Astrocyte (in vitro differentiated cells and primary cell): Measurements from ENCODE around the gene IGF1R. TPM values are rescaled to one million over a fixed set of nuclear protein-coding genes. Genes with fewer than 3 reads are reported as not detected.

Source experiments
- DNase-seq: peaks from one replicate; pipeline ENCODE4 v3.0.0-alpha.2; 2010; ENCODE audit warnings: low read depth
- FAIRE-seq: peaks from 2 replicates; lab custom pipeline; 2011; peaks lifted over from hg19 to GRCh38; lab: Jason Lieb, UNC
- H2AFZ ChIP-seq: 2 replicates; pipeline ENCODE4 v1.6.0; 2012; ENCODE audit warnings: low read depth, low read length, inconsistent platforms
- H3K27ac ChIP-seq: 2 replicates; pipeline ENCODE4 v1.5.1; 2011; ENCODE audit warnings: low read depth, low read length, inconsistent platforms
- H3K27me3 ChIP-seq: 2 replicates; pipeline ENCODE4 v1.6.0; 2011; ENCODE audit warnings: low read length, inconsistent platforms; ENCODE audit not compliant: insufficient read depth
- H3K36me3 ChIP-seq: 2 replicates; pipeline ENCODE4 v1.5.1; 2011; ENCODE audit warnings: low read length, inconsistent platforms; ENCODE audit not compliant: insufficient read depth
- H3K4me1 ChIP-seq: 2 replicates; pipeline ENCODE4 v1.5.1; 2011; ENCODE audit warnings: low read length, inconsistent platforms; ENCODE audit not compliant: insufficient read depth
- H3K4me2 ChIP-seq: 2 replicates; pipeline ENCODE4 v1.6.0; 2012; ENCODE audit warnings: low read length, inconsistent platforms
- H3K4me3 ChIP-seq: 2 replicates; pipeline ENCODE4 v1.5.1; 2011; ENCODE audit warnings: low read depth, mild to moderate bottlenecking, low read length, inconsistent platforms; ENCODE audit not compliant: insufficient read depth
- H3K79me2 ChIP-seq: 2 replicates; pipeline ENCODE4 v1.6.0; 2012; ENCODE audit warnings: mild to moderate bottlenecking, low read length, inconsistent platforms; ENCODE audit not compliant: insufficient read depth
- H3K9ac ChIP-seq: 2 replicates; pipeline ENCODE4 v1.6.0; 2012; ENCODE audit warnings: mild to moderate bottlenecking, low read length, inconsistent platforms
- H3K9me3 ChIP-seq: 2 replicates; pipeline ENCODE4 v1.5.1; 2012; ENCODE audit warnings: low read depth, mild to moderate bottlenecking, low read length, inconsistent platforms; ENCODE audit not compliant: insufficient read depth
- H4K20me1 ChIP-seq: 2 replicates; pipeline ENCODE4 v1.6.0; 2012; ENCODE audit warnings: low read length, inconsistent platforms; ENCODE audit not compliant: insufficient read depth
- H3K27ac Mint-ChIP-seq: one replicate; pipeline ENCODE4 v1.8.0; 2021; ENCODE audit warnings: mild to moderate bottlenecking, mixed read lengths; ENCODE audit not compliant: unreplicated experiment
- H3K27me3 Mint-ChIP-seq: one replicate; pipeline ENCODE4 v1.8.0; 2021; ENCODE audit warnings: low read depth, mixed read lengths; ENCODE audit not compliant: unreplicated experiment
- H3K36me3 Mint-ChIP-seq: one replicate; pipeline ENCODE4 v1.8.0; 2021; ENCODE audit warnings: low read depth, mixed read lengths; ENCODE audit not compliant: unreplicated experiment
- H3K4me1 Mint-ChIP-seq: one replicate; pipeline ENCODE4 v1.8.0; 2021; ENCODE audit warnings: low read depth, mixed read lengths; ENCODE audit not compliant: unreplicated experiment
- H3K4me3 Mint-ChIP-seq: one replicate; pipeline ENCODE4 v1.8.0; 2021; ENCODE audit warnings: mild to moderate bottlenecking, moderate library complexity, mixed read lengths; ENCODE audit not compliant: unreplicated experiment
- H3K9me3 Mint-ChIP-seq: one replicate; pipeline ENCODE4 v1.8.0; 2021; ENCODE audit warnings: mild to moderate bottlenecking, mixed read lengths; ENCODE audit not compliant: unreplicated experiment
- CTCF ChIP-seq: IDR thresholded peaks from 2 replicates; pipeline ENCODE4 v1.5.1; 2011; ENCODE audit warnings: low read depth, mild to moderate bottlenecking, inconsistent platforms, low read length, moderate library complexity; ENCODE audit not compliant: insufficient read depth
- EZH2 ChIP-seq: IDR thresholded peaks from 2 replicates; pipeline ENCODE4 v1.6.1; 2012; ENCODE audit warnings: mild to moderate bottlenecking, low read length, inconsistent platforms; ENCODE audit not compliant: insufficient read depth
- total RNA-seq: library from RNA; stranded (reverse); gene quantifications from 2 replicates; pipeline ENCODE4 v1.2.1, GENCODE V29; 2021

Gene IGF1R
- total RNA-seq, 1 donor from 2014 or later = 270 TPM

DNA sequence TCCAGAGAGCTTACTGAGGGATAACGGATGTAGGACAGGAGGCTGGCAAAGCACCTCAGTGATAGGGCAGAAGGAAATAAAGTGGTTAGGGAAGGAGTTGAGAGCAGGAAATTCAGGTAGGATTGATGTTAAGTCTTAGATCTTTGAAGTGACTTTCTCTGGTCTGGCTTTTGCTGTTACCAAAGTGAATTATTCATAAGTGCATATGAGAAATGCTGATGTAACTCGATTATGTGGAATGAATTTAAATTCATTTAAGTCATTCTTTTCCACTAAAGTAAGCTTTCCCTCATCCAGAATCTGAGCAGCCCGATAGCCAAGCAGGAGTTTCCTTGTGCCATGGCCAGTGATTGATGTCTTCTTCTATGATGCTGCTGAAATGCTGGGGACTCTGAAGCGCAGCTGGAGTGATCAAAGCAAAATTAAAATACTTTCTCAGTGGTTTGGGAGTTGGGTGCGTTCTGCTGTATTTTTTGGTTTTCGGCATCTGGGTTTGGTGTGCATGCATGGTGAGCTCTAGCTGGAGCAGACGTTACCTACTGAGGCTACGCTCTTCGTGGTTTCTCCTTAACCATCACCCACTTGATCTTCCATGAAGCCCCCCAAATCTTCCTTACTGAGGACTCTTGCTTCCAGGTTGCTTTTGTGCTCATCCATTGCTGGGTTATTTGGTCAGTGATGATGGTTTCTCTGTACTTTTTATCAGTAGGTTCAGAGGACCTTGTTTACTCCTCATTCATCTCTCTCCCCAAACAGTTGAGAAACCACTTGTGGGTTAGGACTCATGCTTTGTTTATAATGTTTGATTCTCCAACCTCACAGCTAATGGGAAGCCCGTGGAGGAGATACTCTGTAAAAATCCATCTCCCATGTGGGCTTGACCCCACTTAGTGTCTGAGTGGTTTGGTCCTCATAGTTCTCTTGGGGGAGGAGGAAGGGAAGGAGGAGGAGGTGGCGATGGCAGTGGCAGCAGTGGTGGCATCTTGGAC, 72.5 kb downstream of the IGF1R start:
- DNase-seq (peak; percentile 35), FAIRE-seq (no peak)
- H3K4me2 ChIP-seq = no peak overlapping the region
- TF ChIP-seq EZH2 = no peak
- no peak for TF ChIP-seq CTCF
- H3K4me3 ChIP-seq = no peak overlapping the region
- H3K36me3 ChIP-seq = no peaks in the 10 kb centered on the region
- peaks cover 39% of the 10 kb centered on the region for H3K4me1 ChIP-seq
- peaks cover 13% of the 10 kb centered on the region for H3K36me3 Mint-ChIP-seq
- H4K20me1 ChIP-seq = peaks cover 92% of the 10 kb centered on the region
- no peaks in the 10 kb centered on the region for H3K9me3 Mint-ChIP-seq
- peak overlapping the region; percentile 80 for H3K27ac Mint-ChIP-seq
- H3K9ac ChIP-seq = no peak overlapping the region
- H3K27ac ChIP-seq = no peak overlapping the region
- H3K27me3 Mint-ChIP-seq = no peaks in the 10 kb centered on the region
- H3K27me3 ChIP-seq = no peaks in the 10 kb centered on the region
- H3K79me2 ChIP-seq = peaks cover 100% of the 10 kb centered on the region
- H3K4me1 Mint-ChIP-seq = peaks cover 94% of the 10 kb centered on the region
- H2AFZ ChIP-seq = no peak overlapping the region
- no peaks in the 10 kb centered on the region for H3K9me3 ChIP-seq
- peak overlapping the region; percentile 27 for H3K4me3 Mint-ChIP-seq

DNA sequence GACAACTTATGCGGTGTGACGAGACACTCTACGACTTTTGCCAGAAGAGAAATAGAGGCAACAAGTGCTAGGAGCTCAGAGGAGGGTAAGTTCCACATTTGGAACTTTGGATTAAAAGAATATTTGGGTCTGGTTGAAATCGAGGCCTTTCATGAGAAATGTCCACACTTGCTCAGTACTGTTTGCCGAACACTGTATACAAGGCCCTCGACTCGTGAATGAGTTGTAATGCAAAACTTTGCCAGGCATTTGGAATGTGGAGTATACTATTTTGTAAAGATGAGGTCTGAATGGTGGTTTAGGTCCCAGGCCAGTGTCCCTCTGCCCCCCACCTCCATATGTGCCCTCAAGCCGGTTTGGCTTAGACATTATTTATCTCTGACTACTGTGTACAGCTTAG, 73.9 kb downstream of the IGF1R start:
- no peaks in the 10 kb centered on the region for H3K27me3 Mint-ChIP-seq
- H2AFZ ChIP-seq = no peak overlapping the region
- H3K4me1 ChIP-seq = peaks cover 45% of the 10 kb centered on the region

More for the DNA sequence above, 73.9 kb downstream of the IGF1R start:
- Histone ChIP-seq H3K79me2 (peaks cover 93% of the 10 kb centered on the region), H3K36me3 (no peaks in the 10 kb centered on the region), H3K9me3 (no peaks in the 10 kb centered on the region), H4K20me1 (peaks cover 79% of the 10 kb centered on the region), H3K27ac (no peak overlapping the region), H3K4me2 (no peak overlapping the region), H3K27me3 (no peaks in the 10 kb centered on the region), H3K4me3 (no peak overlapping the region), H3K9ac (no peak overlapping the region)
- TF ChIP-seq EZH2 (no peak), CTCF (no peak)
- peaks cover 94% of the 10 kb centered on the region for H3K4me1 Mint-ChIP-seq
- H3K9me3 Mint-ChIP-seq = no peaks in the 10 kb centered on the region
- DNase-seq (no peak), FAIRE-seq (no peak)
- H3K36me3 Mint-ChIP-seq = peaks cover 15% of the 10 kb centered on the region
- H3K27ac Mint-ChIP-seq = peak overlapping the region; percentile 48
- H3K4me3 Mint-ChIP-seq = no peak overlapping the region
